HG03095 (cell line): ENCODE data around the gene GYG2.
"Not testable (repeated sequence)": the region's sequence is repeated elsewhere in the genome, so short reads cannot be mapped to it uniquely, and the experiment has no call there.

Experiments
- ATAC-seq: cut with Tn5 transposase; IDR thresholded peaks from one replicate; pipeline ENCODE4 v1.9.1; 2021; ENCODE audit warnings: moderate library complexity; ENCODE audit not compliant: unreplicated experiment

The GYG2 gene

DNA sequence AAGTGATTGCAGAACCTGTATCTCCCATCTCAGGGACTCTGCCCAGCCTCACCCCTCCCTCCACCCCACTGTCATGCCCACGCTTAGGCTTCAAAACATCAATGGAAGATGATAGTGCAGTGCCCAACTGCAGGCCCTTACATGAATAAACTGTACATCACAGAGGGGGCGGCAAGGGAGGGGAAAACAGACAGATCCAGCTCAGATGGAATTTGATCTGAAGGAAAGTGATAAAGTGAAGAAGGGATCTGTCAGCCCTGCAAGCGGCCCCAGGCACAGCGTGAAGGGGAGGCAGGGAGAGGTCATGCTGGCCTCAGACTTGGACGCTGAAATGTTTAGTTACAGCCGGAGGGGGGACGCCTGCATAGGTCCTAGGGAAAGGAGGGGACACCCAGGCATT is 38.5 kb downstream of the GYG2 start:
- no peak for ATAC-seq

DNA sequence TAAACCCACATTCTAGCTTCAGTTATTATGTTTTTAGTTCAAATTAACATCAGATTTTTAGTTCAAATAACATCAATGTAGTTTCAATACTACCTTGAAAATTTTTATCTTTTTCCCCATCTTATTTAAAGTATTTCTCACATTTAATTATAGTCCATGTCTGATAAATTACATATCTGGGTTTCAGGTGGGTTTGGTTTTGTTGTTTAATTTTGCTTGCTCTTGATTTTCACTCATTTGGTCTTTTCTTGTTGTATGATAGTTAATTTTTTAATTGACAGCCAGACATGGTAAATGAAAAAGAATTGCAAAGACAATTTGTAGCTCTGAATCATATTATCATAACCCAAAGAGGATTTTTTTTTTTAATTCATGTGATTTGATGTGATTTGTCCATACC is 41.9 kb downstream of the GYG2 start:
- ATAC-seq = no peak

DNA sequence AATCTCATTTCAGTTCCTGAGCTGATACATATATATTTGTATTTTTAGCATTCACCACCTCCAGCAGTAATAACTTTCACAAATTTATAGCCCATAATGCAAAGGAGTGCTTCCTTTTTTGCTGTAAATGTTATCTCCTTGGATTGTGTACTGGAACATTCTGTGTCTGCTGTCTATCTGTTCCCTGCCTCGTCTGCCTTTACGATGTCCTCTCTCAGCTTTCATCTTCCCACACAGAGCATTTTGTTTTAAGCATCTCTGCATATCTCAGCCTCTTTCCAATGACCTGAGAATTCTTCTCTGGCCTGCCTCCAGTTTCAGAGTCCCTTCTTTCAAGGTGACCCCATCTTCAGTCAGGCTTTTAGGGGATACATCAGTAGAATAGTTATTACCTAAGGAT is 43.1 kb downstream of the GYG2 start:
- ATAC-seq = no peak

DNA sequence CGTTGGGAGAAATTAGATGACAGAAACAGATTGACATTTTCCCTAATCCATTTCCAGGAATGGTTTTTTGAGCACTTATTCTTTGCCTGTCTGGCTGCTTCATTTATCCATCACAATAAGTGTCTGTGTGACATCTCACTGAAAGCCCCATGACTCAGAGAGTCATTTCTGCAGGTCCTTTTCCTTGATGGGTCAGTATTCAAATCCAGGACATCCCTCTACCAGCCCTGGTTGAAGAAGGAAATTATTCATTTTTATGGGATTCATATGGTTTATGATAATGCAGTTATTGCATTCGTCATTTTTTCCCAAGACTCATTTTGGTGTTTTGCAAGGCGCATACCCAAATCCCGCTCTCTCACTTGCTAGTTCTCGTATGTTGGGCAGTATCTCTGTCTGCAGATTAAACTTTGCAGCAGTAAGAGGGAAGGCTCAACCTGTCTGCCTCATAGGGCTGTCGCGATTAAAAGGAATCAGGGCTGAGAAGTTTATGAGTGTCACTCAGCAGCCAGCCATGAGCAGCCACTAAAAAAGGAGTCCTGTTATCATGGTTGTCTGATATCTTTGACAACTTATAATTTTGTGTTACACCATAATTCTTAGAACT is 44.0 kb downstream of the GYG2 start:
- no peak for ATAC-seq

DNA sequence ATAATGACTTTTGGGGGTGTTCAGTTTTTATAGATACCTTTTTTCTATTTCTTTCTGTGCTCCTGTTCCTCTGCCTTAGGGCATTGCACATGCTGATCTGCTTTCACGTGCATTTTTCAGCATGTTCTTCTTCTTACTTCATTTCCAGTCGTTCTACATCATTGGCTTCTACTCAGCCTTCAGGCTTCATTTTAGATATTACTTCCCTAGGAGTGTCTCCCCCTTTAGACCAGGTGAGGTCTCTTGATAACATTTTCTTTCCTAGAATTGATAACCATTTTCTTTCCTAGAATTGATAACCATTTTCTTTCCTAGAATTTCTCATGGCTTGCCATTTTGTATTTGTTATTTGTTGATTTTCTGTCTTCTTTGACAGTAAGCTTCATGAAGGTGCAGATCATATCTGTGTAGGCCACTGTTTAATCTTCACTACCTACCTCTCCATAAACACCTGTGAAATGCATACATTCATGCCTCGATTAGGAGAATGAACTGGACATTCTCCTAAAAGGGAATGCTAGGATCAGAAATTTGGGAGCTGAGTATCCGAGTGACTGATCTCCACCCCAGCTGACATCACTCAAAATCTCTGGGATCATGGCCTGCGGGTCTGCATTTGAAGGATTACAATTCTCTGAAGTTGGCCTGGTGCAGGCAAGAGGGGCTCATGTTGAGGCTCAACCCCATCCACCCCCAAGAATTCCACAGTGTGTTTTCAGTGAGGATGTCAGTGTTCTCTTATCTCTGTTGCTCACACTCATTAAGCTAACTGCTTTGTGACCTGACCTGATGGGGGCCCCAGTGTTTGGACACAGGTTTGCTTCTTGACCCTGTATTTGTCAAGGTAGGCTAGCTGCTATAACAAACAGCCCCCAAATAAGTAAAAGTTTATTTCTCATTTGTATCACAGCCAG is 45.7 kb downstream of the GYG2 start:
- ATAC-seq = no peak

DNA sequence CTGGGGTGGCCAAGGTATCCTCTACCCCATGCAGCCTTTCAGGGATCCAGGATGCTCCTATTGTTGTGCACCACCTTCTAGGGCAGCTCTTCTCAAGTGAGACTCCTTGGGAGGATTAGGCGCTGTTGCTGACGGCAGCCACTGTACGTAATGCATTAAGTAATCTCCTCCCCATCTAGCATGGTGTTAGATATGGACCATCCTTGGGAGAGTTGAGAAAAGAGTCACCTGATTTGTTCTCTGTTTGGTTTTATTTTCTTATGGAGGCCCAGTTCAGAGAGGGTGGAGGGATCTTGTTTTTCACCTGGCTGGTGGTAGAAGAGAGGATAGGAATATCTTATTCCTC is 46.4 kb downstream of the GYG2 start:
- ATAC-seq = no peak

DNA sequence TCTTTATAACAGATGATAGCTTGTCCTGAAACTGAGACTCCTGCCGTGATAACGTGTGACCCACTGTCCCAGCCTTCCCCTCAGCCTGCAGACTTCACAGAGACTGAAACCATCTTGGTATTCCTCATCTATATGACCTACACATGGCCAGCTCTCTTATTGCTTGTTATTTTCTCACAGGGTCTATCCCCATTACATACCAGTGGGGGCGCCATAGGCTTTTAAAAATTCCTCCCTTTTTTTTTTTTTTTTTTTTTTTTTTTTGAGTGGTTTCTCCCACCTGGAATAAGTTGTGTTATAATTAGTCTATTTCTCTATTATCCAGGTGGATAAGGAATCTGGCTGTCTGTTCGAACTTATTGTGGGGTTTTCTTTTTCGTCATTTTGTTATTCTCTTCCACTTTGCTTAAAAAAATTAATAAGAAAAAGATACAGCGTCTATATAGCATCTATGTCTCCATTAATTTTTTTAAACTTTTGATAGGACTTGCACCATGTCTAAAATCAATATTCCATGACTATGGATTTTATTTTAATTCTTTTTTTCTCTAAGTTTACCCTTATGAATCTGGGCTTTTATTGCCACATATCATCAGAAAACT is 47.2 kb downstream of the GYG2 start:
- ATAC-seq = no peak

DNA sequence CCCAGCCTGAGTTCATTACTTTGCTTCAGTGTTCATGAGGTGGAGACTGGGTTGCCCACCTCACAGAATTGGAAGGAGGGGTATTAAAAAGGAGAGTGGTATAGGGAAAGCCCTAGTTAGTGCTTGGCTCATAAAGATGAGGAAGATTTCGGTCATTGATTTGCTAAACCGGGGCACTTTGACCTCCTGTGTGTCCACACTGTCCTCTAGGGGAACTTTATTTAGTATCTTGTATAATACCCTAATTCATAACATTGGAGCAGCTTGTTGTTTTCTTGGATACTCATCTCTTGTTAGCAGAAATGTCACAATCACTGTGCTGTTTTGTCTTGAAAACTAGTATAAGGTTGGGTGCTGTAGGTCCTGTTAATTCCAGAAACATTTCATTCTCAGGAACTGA is 49.8 kb downstream of the GYG2 start:
- ATAC-seq = no peak

DNA sequence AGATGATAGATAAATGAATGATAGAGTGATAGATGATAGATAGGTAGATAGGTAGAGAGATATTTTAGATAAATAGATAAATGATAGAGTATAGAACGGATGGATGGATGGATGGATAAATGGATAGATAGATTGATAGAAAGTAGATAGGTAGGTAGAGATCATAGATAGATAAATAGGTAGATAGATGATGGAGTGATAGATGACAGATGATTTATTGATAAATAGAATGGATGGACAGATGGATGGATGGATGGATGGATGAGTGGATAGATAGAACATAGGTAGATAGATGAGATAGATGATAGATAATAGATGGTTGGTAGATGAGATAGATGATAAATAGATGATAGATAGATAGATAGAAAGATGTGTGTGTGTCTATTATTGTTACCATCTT is 50.9 kb downstream of the GYG2 start:
- no peak for ATAC-seq

DNA sequence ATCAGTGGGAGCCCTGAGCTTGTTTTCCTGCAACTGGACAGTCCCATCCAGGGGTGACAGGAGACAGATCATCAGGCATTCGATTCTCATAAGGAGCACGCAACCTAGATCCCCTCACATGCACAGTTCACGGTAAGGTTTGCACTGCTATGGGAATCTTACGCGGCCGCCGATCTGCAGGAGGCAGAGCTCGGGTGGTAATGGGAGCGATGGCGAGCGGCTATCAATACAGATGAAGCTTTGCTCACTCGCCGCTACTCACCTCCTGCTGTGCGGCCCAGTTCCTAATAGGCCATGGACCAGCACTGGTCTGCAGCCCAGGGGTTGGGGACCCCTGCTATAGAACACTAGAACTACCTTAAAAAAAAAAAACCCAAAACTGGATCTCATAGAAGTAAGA is 55.0 kb downstream of the GYG2 start:
- no peak for ATAC-seq

DNA sequence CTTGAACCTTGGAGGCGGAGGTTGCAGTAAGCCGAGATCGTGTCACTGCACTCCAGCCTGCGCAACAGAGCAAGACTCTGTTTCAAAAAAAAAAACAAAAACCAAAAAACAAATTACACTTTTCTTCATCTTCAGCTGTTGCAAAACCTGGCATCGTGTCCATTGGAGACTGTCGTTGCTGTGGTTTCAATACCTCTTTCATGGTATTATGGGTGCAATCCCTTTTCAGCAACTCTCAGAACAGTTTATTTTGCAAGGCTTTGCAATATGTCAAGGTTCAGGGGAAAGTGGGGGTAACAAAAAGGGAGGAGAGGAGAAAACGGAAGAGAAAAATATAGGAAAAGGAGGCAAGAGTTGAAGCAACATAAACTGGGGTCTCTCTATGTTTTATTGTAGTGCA is 59.6 kb downstream of the GYG2 start:
- no peak for ATAC-seq

DNA sequence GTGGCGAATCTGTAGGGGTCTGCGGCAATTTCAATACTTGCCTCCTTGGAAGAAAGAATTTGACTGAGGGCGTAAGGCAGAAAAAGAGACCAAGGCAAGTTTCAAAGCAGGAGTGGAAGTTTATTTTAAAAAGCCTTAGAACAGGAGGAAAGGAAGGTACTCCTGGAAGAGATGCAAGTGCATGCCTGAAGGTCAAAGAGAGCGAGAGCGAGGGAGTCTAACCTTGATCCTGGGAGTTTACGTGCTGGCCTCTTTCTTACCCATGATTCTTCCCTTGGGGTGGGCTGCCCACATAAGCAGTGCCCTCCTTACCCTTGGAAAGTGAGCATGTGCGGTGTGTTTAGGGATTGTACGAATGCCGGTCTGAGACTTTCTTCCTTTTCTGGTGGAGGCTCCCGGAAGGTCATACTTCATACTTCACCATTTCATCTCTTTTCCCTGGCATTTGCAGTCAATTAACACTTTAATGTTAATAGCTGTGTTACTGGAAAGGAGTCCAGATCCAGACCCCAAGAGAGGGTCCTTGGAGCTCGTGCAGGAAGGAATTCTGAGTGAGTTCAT is 60.4 kb downstream of the GYG2 start:
- ATAC-seq = no peak

DNA sequence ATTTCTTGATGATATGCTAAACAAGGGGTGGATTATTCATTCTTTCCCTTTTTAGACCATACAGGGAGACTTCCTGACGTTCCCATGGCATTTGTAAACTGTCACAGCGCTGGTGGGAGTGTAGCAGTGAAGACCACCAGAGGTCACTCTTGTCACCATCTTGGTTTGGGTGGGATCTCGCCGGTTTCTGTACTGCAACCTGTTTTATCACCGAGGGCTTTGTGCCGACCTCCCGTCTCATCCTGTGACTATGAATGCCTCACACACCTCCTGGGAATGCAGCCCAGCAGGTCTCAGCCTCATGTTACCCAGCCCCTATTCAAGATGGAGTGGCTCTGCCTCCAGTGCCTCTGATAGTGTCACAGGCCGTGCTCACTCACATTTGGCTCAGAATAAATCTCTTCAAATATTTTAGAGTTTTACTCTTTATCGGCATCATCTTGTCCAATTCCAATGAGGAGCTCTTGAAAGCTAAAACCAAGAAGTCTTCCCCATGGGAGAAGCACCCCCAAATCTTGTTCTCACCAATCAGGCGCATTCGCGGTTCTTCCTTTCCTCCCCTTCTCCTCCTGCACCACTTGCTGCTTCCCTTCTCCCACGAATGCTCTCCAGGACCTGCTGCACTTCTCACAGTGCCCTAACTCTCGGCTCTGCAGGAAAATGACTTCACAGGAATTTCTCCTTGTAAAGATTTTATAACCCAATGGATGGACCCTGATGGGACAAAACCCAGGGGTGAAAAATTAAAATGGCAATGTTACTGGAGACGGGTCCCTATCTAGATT is 61.2 kb downstream of the GYG2 start:
- ATAC-seq = not testable (repeated sequence)

DNA sequence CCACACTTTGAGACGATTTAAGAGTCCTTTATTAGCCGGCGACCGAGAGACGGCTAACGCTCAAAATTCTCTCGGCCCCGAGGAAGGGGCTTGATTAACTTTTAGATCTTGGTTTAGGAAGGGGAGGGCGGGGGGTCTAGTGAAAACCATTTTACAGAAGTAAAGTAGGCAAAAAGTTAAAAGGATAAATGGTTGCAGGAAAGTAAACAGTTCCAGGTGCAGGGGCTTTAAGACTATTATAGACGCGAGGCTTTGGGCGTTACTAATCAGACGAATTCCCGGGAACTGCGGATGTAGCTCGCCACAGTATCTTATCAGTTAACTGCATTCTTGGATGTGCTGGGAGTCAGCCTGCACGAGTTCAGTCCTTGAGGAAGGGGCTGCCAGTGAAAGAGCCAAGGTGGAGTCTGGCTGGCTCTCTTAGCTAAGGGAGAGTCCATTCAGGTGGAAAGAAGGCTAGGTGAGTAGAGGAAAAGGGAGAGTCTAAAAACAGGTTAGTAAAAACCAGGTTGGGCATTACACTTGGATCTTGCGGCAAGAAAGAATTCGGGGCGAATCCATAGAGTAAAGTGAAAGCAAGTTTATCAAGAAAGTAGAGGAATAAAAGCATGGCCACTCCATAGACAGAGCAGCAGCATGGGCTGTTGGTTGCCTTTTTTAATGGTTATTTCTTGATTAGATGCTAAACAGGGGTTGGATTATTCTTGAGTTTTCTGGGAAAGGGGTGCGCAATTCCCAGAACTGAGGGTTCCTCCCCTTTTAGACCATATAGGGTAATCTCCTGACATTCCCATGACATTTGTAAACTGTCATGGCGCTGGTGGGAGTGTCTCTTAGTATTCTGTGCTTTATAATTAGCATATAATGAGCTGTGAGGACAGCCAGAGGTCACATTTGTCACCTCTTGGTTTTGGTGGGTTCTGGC is 62.1 kb downstream of the GYG2 start:
- not testable (repeated sequence) for ATAC-seq

DNA sequence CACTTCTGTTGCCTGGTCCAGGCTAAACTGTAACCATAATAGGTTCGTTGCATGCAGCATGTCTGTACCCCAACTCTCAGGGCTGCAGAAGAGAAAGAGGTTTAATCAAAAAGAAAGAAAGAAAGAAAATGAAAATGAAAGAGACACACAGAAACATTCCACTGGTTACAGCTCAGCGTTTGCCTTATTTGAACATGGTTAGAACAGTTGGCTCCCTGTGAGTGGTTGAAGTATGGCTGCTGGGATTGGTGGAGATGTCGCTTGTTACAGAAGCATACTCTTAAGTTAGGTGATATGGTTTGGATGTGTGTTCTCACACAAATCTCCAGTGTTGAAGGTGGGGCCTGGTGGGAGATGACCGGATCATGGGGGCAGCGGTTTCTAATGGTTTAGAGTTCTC is 64.1 kb downstream of the GYG2 start:
- no peak for ATAC-seq

DNA sequence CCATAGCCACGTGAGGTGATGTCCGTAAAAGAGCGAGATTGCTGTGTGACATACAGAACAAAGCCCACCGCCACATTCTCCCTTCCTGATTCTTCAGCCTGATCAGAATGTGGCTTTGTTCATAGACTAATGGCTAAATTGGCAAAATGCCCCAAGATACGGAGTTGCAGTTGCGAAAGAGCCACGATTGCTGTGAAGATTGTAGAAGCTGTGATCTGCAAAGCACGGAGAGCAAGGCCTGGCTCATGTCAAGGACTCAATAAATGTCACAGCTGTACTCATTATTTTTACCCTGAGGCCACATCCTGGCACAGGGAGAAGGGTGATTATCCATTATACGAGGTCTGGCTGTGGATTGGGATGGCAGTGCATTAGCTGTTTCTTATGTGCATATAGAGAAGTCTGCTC is 66.2 kb downstream of the GYG2 start:
- no peak for ATAC-seq

DNA sequence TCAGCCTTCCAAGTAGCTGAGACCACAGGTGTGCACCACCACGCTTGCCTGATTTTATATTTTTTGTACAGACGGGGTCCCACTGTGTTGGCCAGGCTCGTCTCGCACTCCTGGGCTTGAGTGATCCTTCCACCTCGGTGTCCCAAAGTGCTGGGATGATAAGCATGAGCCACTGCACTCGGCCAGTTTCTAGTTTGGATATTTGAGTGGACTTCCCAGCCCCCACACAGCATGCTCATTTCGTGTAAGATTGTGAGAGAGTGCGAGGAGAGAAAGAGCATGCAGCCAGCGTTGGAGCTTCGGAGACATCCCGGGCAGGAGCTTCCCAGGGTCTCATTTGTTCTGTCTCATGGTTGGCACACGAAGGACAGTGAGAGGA is 68.6 kb downstream of the GYG2 start:
- ATAC-seq = no peak

DNA sequence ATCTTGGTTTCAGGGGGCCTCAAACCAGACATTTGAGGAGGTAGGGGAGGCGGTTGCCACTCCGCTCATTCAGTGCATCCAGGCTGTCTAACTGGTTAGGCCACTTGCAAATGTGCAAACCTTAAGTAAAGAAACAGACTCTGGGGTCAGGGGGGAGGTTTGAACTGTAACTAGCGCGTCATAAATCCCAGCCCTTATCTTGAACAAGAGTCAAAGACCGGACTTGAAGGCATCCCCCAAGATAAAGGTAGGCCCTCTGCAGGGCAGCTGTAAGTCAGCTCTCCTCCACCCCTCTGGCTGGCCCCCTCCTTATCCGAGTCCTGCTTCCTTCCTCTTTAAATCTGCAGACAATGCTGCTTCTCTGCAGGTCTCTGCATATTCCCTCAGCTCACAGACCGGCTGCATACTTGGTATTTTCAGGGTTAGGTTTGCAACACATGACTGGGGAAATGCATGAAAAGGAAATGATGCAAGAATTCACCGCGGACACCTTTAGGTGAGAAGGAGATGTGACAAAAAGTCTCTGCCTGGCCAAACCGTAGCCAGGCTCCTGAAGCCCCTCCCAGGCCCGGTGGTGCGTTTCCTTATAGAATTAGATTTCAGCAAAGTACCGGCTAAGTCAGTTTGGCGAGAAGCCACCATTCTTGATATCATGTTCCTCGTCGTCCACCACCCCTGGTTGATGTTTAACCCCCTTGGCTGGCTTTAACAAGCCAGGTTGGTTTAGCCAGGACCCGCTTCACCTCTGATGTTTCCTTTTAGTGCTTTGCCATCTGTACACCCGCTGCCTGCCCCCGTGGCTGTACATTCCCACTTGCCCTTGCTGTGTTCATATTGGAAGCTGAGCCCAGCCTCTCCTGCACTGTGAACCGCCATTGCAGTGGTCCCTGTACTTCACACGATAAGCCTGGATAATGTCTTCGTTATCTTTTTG is 69.2 kb downstream of the GYG2 start:
- ATAC-seq = not testable (repeated sequence)
